Mesothelial cell of epicardium (in vitro differentiated cells): Measurements from ENCODE around the gene ATF7. TPM values are rescaled to one million over a fixed set of nuclear protein-coding genes. Genes with fewer than 3 reads are reported as not detected.
A peak's percentile ranks its signal among the peaks of the same experiment; 100 is the strongest.

Experiments
- DNase-seq, 2 experiments: peaks; one replicate each; pipeline ENCODE4 v3.0.0; 2021; ENCODE audit warnings: low spot score in 2 of 2; ENCODE audit not compliant: unreplicated experiment in 2 of 2
- H3K27ac Mint-ChIP-seq: 2 replicates; pipeline ENCODE4 v1.8.0; 2021; ENCODE audit warnings: mixed read lengths
- H3K27me3 Mint-ChIP-seq: 2 replicates; pipeline ENCODE4 v1.8.0; 2021; ENCODE audit warnings: low read depth, mixed read lengths
- H3K36me3 Mint-ChIP-seq: 2 replicates; pipeline ENCODE4 v1.8.0; 2021; ENCODE audit warnings: mixed read lengths
- H3K4me1 Mint-ChIP-seq: 2 replicates; pipeline ENCODE4 v1.8.0; 2021; ENCODE audit warnings: mixed read lengths
- H3K4me3 Mint-ChIP-seq: 2 replicates; pipeline ENCODE4 v1.8.0; 2021; ENCODE audit warnings: mild to moderate bottlenecking, moderate library complexity, mixed read lengths
- H3K9me3 Mint-ChIP-seq: 2 replicates; pipeline ENCODE4 v1.8.0; 2021; ENCODE audit warnings: mixed read lengths
- CTCF ChIP-seq: fragments of 200-600 bp; sonication (generic); IDR thresholded peaks from one replicate; pipeline ENCODE4 v1.5.0; 2021; ENCODE audit warnings: antibody characterized with exemption; ENCODE audit not compliant: unreplicated experiment
- total RNA-seq: library from RNA; stranded (reverse); gene quantifications from 3 replicates; pipeline ENCODE4 v1.2.1, GENCODE V29; 2021

The ATF7 gene
- total RNA-seq, 1 donor from 2014 or later, result 36.3 TPM

DNA sequence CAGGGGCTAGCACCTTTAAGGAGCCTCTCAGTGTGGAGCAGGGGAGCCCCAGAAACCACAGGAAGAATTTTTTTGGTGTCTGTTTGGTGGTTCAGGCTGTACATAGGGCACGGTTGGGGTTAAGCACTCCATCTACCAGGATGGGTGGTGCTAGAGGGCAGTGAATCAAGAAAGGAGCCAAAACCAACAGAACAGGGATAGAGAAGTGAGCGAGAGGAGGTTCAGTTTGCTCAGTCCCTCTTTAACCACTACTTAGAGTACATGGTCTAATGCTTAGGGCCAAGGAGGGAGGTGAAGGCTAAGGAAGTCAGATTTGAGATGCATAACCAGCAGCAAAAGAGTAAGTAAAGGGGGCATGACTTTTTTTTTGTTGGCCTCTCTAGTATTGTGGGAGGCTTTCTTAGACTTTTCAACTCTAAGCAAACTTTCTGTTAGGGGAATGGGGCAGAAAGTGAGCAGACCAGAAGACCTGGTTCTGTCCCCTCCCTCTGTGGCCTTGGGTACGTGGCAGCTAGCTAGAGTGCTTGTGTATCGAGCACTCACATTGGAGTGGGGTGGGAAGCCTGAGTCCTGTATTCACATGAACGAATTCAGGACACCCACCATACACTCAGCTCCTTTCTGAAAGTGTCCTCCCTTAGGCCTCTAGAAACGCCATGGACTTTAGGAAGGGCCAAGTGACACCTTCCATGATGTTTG is 112.3 kb downstream of the ATF7 start:
- no peaks in the 10 kb centered on the region for H3K4me1 Mint-ChIP-seq
- H3K27me3 Mint-ChIP-seq, result no peaks in the 10 kb centered on the region
- H3K4me3 Mint-ChIP-seq, result no peak overlapping the region
- no peak for DNase-seq
- no peak overlapping the region for H3K27ac Mint-ChIP-seq
- no peak for TF ChIP-seq CTCF
- H3K9me3 Mint-ChIP-seq, result no peaks in the 10 kb centered on the region
- peaks cover 22% of the 10 kb centered on the region for H3K36me3 Mint-ChIP-seq

DNA sequence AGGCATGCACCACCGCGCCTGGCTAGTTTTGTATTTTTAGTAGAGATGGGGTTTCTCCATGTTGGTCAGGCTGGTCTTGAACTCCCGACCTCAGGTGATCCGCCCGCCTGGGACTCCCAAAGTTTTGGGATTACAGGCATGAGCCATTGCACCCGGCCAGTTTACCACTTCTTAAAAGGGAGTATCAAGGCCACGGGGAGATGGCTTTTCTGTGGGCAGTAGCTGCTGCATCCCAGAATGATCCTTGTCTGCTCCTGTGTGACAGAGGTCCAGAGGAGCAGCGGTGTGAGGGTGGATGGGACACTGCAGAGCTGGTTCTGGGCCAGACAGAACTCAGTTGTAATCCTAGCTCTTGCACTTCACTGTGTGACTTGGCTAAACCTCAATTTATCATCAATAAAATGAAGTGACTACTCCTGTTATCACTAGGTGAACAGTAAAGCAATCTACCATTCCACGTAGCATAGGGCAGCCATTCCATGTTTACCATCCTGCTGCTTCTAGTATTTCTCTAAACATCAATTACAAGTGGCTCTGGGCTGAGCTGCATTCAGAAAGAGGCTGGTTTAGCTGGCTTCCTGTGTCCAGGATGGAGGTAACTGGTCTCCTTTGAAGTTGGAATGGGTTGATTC is 115.9 kb downstream of the ATF7 start:
- H3K27ac Mint-ChIP-seq, result no peak overlapping the region
- TF ChIP-seq CTCF, result no peak
- no peaks in the 10 kb centered on the region for H3K27me3 Mint-ChIP-seq
- no peak for DNase-seq
- H3K4me1 Mint-ChIP-seq, result no peaks in the 10 kb centered on the region
- H3K9me3 Mint-ChIP-seq, result no peaks in the 10 kb centered on the region
- H3K4me3 Mint-ChIP-seq, result no peak overlapping the region
- peaks cover 18% of the 10 kb centered on the region for H3K36me3 Mint-ChIP-seq

GRCh38 chr12:53508534-53509170 is 117.5 kb downstream of the ATF7 start:
- H3K27ac Mint-ChIP-seq, result no peak overlapping the region
- peak; percentile 75 for TF ChIP-seq CTCF

GRCh38 chr12:53507603-53507885 is 118.6 kb downstream of the ATF7 start:
- Mint-ChIP-seq H3K9me3 (no peaks in the 10 kb centered on the region), H3K4me1 (peaks cover 3% of the 10 kb centered on the region), H3K27me3 (no peaks in the 10 kb centered on the region), H3K36me3 (peaks cover 8% of the 10 kb centered on the region), H3K4me3 (no peak overlapping the region), H3K27ac (no peak overlapping the region)
- DNase-seq, result no peak
- no peak for TF ChIP-seq CTCF

More at GRCh38 chr12:53508534-53509170, 117.5 kb downstream of the ATF7 start:
- Mint-ChIP-seq H3K4me3 (no peak overlapping the region), H3K36me3 (peaks cover 10% of the 10 kb centered on the region), H3K4me1 (no peaks in the 10 kb centered on the region), H3K9me3 (no peaks in the 10 kb centered on the region), H3K27me3 (no peaks in the 10 kb centered on the region)
- DNase-seq, result peak; percentile 60 to 90

- no peak for TF ChIP-seq CTCF
Observed at GRCh38 chr12:53506881-53507602, 119.1 kb downstream of the ATF7 start, which contains the start of gene NPFF. NPFF (minus strand) TSS chr12:53507484; CDS start chr12:53507474, 10 bp downstream.

More at GRCh38 chr12:53506881-53507602, 119.1 kb downstream of the ATF7 start, which contains the start of gene NPFF:
- peaks cover 8% of the 10 kb centered on the region for H3K36me3 Mint-ChIP-seq
- H3K27ac Mint-ChIP-seq, result peak within 1 kb of the TSS; percentile 4
- no peaks in the 10 kb centered on the region for H3K9me3 Mint-ChIP-seq
- DNase-seq, result no peak
- no peaks in the 10 kb centered on the region for H3K27me3 Mint-ChIP-seq
- H3K4me3 Mint-ChIP-seq, result no peak within 1 kb of the TSS
- peaks cover 6% of the 10 kb centered on the region for H3K4me1 Mint-ChIP-seq
